ENCODE results near the gene NRXN3. TPM values are rescaled to one million over a fixed set of nuclear protein-coding genes. Genes with fewer than 3 reads are reported as not detected.

Gene NRXN3
- total and polyA plus RNA-seq, 2 of the 13 experiments (the other 11 are each of a cell fraction or from before 2014, with no cell fraction given), result 0.03 TPM; not detected in 1

- Histone ChIP-seq H3K4me1 (ENCODE audit: insufficient read depth, low read length) (no peaks in the 10 kb centered on the region), H3K9ac (ENCODE audit: insufficient read depth, low read depth, low read length) (no peak overlapping the region), H3K79me2 (ENCODE audit: insufficient read depth, low read length) (no peaks in the 10 kb centered on the region), H3K4me3 (replicated peaks in 1 of 3; ENCODE audit: insufficient read depth in 1 of 3, low read depth in 2 of 3, low read length in 3 of 3) (no peak overlapping the region), H4K20me1 (ENCODE audit: insufficient read depth, low read length) (no peaks in the 10 kb centered on the region), H3K36me3 (replicated peaks in 1 of 2; ENCODE audit: control insufficient read depth in 1 of 2, insufficient read depth in 2 of 2, low read length in 2 of 2) (no peaks in the 10 kb centered on the region), H2AFZ (ENCODE audit: low read length) (no peak overlapping the region), H3K27ac (ENCODE audit: extremely low read length, insufficient read depth, low read length) (no peak overlapping the region), H3K9me3 (ENCODE audit: low read length) (no peaks in the 10 kb centered on the region), H3K27me3 (ENCODE audit: control insufficient read depth in 1 of 2, insufficient read depth in 2 of 2, low read length in 2 of 2) (no peaks in the 10 kb centered on the region), H3K4me2 (ENCODE audit: low read depth, low read length) (no peak overlapping the region)
- 12% methylated on average over 10 of the region's 13 CpGs for WGBS (ENCODE audit: low lambda C conversion rate)
- in situ Hi-C loops (cut with HindIII; ENCODE audit: extremely low pct_ligation_motif_present, low pct_unique_long_range_greater_than_20kb) (no loop called here), intact Hi-C loops (cut with micrococcal nuclease; ENCODE audit: unreplicated experiment) (loop anchor here (1.0 kb wide), 1 partner anchor 118 kb away; no protein-coding TSS in a partner anchor)
- ATAC-seq (no peak; the same call in none of the 3 replicates), DNase-seq (ENCODE audit: low spot score) (peak; percentile 15), FAIRE-seq (peak; percentile 56)
- ChIA-PET CTCF (ENCODE audit: low intra/inter-chr PET ratio, low total read pairs) (interaction anchor here (0.6 to 2.1 kb wide), 2 partner anchors 118 to 150 kb away, joined by 3 to 6 read pairs; no protein-coding TSS in a partner anchor), POLR2A (no interaction called here)
- BruUV-seq (replicated peaks), result no TSS peak
- no peak for TF ChIP-seq ZNF740 (CRISPR knock-in tag; IDR thresholded peaks at IDR 0.05)
- TF ChIP-seq MLXIP (CRISPR knock-in tag; IDR thresholded peaks at IDR 0.05; ENCODE audit: borderline replicate concordance), result no peak
- no peak for TF ChIP-seq ZSCAN22 (CRISPR knock-in tag; IDR thresholded peaks at IDR 0.05)
- no peak for TF ChIP-seq GPBP1L1 (CRISPR knock-in tag; IDR thresholded peaks at IDR 0.05)
- TF ChIP-seq SP140L (CRISPR knock-in tag; IDR thresholded peaks at IDR 0.05; ENCODE audit: borderline replicate concordance), result no peak
- TF ChIP-seq ZNF878 (CRISPR knock-in tag; IDR thresholded peaks at IDR 0.05), result no peak
- no peak for TF ChIP-seq GMEB2 (CRISPR knock-in tag; IDR thresholded peaks at IDR 0.05; ENCODE audit: low read depth)
- TF ChIP-seq RFX1 (IDR thresholded peaks at IDR 0.05), result no peak
- peak; percentile 82 for TF ChIP-seq ETV5 (CRISPR knock-in tag; IDR thresholded peaks at IDR 0.05; ENCODE audit: borderline replicate concordance)
- TF ChIP-seq TAF1 (CRISPR knock-in tag; IDR thresholded peaks at IDR 0.05), result no peak
- no peak for TF ChIP-seq DRAP1 (CRISPR knock-in tag; IDR thresholded peaks at IDR 0.05)
- no peak for TF ChIP-seq PHB2 (IDR thresholded peaks at IDR 0.05; ENCODE audit: partially characterized antibody)
- TF ChIP-seq ZNF562 (CRISPR knock-in tag; IDR thresholded peaks at IDR 0.05; ENCODE audit: borderline replicate concordance), result no peak
- no peak for TF ChIP-seq SP5 (CRISPR knock-in tag; IDR thresholded peaks at IDR 0.05; ENCODE audit: borderline replicate concordance, low read depth)
- no peak for TF ChIP-seq HOXA3 (CRISPR knock-in tag; IDR thresholded peaks at IDR 0.05)
- no peak for TF ChIP-seq ZNF552 (CRISPR knock-in tag; IDR thresholded peaks at IDR 0.05; ENCODE audit: borderline replicate concordance)
These were observed 278.3 kb downstream of the NRXN3 start for GRCh38 chr14:78448164-78449094.

Measured in HepG2 (cell line).